HG03060 (cell line): ENCODE measurements around the gene NEIL1.
"Not testable (repeated sequence)": the region's sequence is repeated elsewhere in the genome, so short reads cannot be mapped to it uniquely, and the experiment has no call there.

Experiments
- ATAC-seq: cut with Tn5 transposase; IDR thresholded peaks from one replicate; pipeline ENCODE4 v1.9.1; 2021; ENCODE audit warnings: low read depth, moderate number of reproducible peaks; ENCODE audit not compliant: unreplicated experiment

The NEIL1 gene

GRCh38 chr15:75369897-75370581 lies 23.2 kb downstream of the NEIL1 start:
- no peak for ATAC-seq

- no peak for ATAC-seq
Observed at GRCh38 chr15:75371486-75371885, 24.6 kb downstream of the NEIL1 start.

GRCh38 chr15:75371901-75372688 lies 25.3 kb downstream of the NEIL1 start:
- ATAC-seq: no peak

GRCh38 chr15:75380773-75381172 lies 33.9 kb downstream of the NEIL1 start:
- ATAC-seq: no peak

GRCh38 chr15:75383986-75384385 lies 37.1 kb downstream of the NEIL1 start:
- not testable (repeated sequence) for ATAC-seq

GRCh38 chr15:75389791-75390382 lies 43.0 kb downstream of the NEIL1 start:
- no peak for ATAC-seq

GRCh38 chr15:75397494-75397893 lies 50.7 kb downstream of the NEIL1 start:
- ATAC-seq: no peak

- ATAC-seq: no peak
Observed at GRCh38 chr15:75403892-75404291, 57.1 kb downstream of the NEIL1 start.
